Upper lobe of left lung (tissue), 6 donors: ENCODE results near the gene MARVELD3. TPM values are rescaled to one million over a fixed set of nuclear protein-coding genes. Genes with fewer than 3 reads are reported as not detected.

ENCODE experiments used
- ATAC-seq, 2 donors: fragments of 200-7000 bp; cut with Tn5 transposase; one replicate each; pipeline ENCODE4 v1.9.1; 2022; ENCODE audit warnings: mild to moderate bottlenecking in 2 of 2, moderate library complexity in 2 of 2; ENCODE audit not compliant: low FRiP score in 2 of 2
- DNase-seq, 2 donors: peaks; one replicate each; pipeline ENCODE4 v3.0.0-alpha.2; 2019 to 2020
- H3K27ac ChIP-seq, 4 donors: fragments of 200-600 bp; sonication (generic); one replicate each; pipeline ENCODE4 v1.5.1; 2016 to 2019
- H3K27me3 ChIP-seq, 4 donors: fragments of 200-600 bp; sonication (generic); one replicate each; pipeline ENCODE4 v1.5.1; 2017 to 2019
- H3K36me3 ChIP-seq, 4 donors: fragments of 200-600 bp; sonication (generic); one replicate each; pipeline ENCODE4 v1.5.1; 2016 to 2019
- H3K4me1 ChIP-seq, 4 donors: fragments of 200-600 bp; sonication (generic); one replicate each; pipeline ENCODE4 v1.5.1; 2018 to 2019
- H3K4me3 ChIP-seq, 4 donors: fragments of 200-600 bp; sonication (generic); one replicate each; pipeline ENCODE4 v1.5.1; 2017 to 2019; ENCODE audit warnings: mild to moderate bottlenecking in 2 of 4, moderate library complexity in 1 of 4
- H3K9me3 ChIP-seq, 4 donors: fragments of 200-600 bp; sonication (generic); one replicate each; pipeline ENCODE4 v1.5.1; 2018 to 2019
- EP300 ChIP-seq, 4 donors: sonication (generic); formaldehyde crosslinking; IDR thresholded peaks; one replicate each; pipeline ENCODE4 v1.5.1; 2017; ENCODE audit warnings: antibody characterized with exemption in 4 of 4, control low read depth in 2 of 4
- POLR2A ChIP-seq, 4 donors: fragments of 450-650 bp; IDR thresholded peaks; one replicate each; pipeline ENCODE4 v1.5.1; 2016 to 2017; ENCODE audit warnings: antibody characterized with exemption in 4 of 4, mild to moderate bottlenecking in 2 of 4
- POLR2AphosphoS5 ChIP-seq, 2 donors: sonication (generic); formaldehyde crosslinking; IDR thresholded peaks; one replicate each; pipeline ENCODE4 v1.5.1; 2017; ENCODE audit warnings: antibody characterized with exemption in 2 of 2
- WGBS, 2 donors: methylation state at CpG; one replicate each; pipeline ENCODE4 v1.1.5; 2017 to 2018; 5-methylcytosine and 5-hydroxymethylcytosine counted together
- total RNA-seq, 6 donors: library from RNA; depleted of rRNA in 4 of 6; stranded (reverse); fragments of >200 nt in 4 of 6; gene quantifications; one replicate each; pipeline versions ENCODE4 v1.1.0 to v1.2.1, GENCODE V29; 2016 to 2021
- TF ChIP-seq, protein P1 (sequence below), 6 experiments: fragments of 450-650 bp in 4 of 6; fragments of 200-600 bp in 2 of 6; sonication (generic) in 2 of 6; IDR thresholded peaks; one replicate each; pipeline ENCODE4 v1.5.1; 2016 to 2019; ENCODE audit warnings: antibody characterized with exemption in 6 of 6
- donor health status: DM: no; HTN: no; CAD: no; lungs with moderate emphysema.
- donor health status: DM: no; HTN: yes; CAD: no; lungs with severe emphysema.

Gene MARVELD3
- total RNA-seq, 6 donors from 2014 or later, result 5.5 to 24.1 (median 13.6) TPM

DNA sequence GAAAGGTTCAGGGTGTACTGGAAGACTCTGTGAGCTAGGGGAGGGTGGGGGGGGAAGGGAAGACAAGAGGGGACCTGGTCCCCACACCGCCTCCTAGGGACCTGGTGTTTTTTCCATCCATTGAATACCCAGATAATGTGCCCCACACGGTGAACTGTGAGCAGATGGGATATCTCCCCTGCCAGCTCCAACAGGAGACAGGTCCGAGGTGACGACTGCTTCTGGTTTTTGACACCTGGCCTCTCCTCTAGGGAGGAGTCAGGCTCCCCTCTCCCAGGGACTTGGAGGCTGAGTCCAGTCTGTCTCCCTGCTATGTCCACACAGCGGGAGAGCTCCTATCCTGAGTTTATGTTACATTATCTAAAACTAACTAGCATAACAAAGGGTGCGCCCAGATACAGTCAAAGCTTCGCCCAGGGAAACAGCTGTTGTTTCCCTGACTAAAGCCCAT lies 1.8 kb downstream of the MARVELD3 start:
- H3K36me3 ChIP-seq, result no peaks in the 10 kb centered on the region
- peaks cover 0 to 17% (median 11%) of the 10 kb centered on the region in 4 donors for H3K27me3 ChIP-seq
- H3K27ac ChIP-seq, result no peak overlapping the region
- no peak overlapping the region for H3K4me3 ChIP-seq
- TF ChIP-seq POLR2A (IDR thresholded peaks at IDR 0.05), result no peak
- TF ChIP-seq EP300 (IDR thresholded peaks at IDR 0.05), result no peak
- TF ChIP-seq POLR2AphosphoS5 (IDR thresholded peaks at IDR 0.05), result no peak
- TF ChIP-seq, protein P1, sequence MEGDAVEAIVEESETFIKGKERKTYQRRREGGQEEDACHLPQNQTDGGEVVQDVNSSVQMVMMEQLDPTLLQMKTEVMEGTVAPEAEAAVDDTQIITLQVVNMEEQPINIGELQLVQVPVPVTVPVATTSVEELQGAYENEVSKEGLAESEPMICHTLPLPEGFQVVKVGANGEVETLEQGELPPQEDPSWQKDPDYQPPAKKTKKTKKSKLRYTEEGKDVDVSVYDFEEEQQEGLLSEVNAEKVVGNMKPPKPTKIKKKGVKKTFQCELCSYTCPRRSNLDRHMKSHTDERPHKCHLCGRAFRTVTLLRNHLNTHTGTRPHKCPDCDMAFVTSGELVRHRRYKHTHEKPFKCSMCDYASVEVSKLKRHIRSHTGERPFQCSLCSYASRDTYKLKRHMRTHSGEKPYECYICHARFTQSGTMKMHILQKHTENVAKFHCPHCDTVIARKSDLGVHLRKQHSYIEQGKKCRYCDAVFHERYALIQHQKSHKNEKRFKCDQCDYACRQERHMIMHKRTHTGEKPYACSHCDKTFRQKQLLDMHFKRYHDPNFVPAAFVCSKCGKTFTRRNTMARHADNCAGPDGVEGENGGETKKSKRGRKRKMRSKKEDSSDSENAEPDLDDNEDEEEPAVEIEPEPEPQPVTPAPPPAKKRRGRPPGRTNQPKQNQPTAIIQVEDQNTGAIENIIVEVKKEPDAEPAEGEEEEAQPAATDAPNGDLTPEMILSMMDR (IDR thresholded peaks at IDR 0.05), result no peak
- no peak for DNase-seq
- 65 to 67% methylated on average over 6 to 7 of the region's 7 CpGs for WGBS, 2 donors
- H3K9me3 ChIP-seq, result no peaks in the 10 kb centered on the region
- H3K4me1 ChIP-seq, result peaks cover 12 to 25% (median 18%) of the 10 kb centered on the region in 4 donors
- ATAC-seq, result no peak

DNA sequence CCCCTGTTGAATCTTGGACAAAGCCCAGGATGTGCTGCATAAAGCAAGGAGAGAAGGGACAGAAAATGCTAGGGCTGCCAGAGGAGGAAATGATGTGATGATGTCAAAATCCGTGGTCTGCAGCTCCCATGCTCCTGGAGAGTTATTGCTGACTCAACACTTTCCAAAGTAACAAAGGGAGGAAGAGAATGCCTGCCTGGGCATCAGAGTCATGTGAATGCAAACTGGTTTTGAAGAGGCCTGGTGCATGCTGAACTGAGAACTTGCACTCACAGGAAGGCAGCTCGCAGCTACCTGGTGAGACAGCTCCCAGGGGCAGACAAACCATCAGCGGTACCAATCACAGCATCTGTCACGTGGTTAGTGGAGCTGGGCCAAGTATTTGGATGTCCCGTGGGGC lies 2.8 kb downstream of the MARVELD3 start:
- DNase-seq, result peak in 1 of 2 donors; percentile 28
- TF ChIP-seq, protein P1 (IDR thresholded peaks at IDR 0.05), result no peak
- TF ChIP-seq POLR2A (IDR thresholded peaks at IDR 0.05), result no peak
- TF ChIP-seq POLR2AphosphoS5 (IDR thresholded peaks at IDR 0.05), result no peak
- TF ChIP-seq EP300 (IDR thresholded peaks at IDR 0.05), result no peak
- no peak overlapping the region for H3K27ac ChIP-seq
- H3K4me3 ChIP-seq, result no peak overlapping the region
- WGBS, 2 donors, result 25 to 33% methylated on average over 5 of the region's 5 CpGs
- peaks cover 12 to 25% (median 18%) of the 10 kb centered on the region in 4 donors for H3K4me1 ChIP-seq
- ATAC-seq, result peak in 1 of 2 donors; percentile 5
- H3K36me3 ChIP-seq, result no peaks in the 10 kb centered on the region
- H3K27me3 ChIP-seq, result peaks cover 0 to 17% (median 11%) of the 10 kb centered on the region in 4 donors
- H3K9me3 ChIP-seq, result no peaks in the 10 kb centered on the region

DNA sequence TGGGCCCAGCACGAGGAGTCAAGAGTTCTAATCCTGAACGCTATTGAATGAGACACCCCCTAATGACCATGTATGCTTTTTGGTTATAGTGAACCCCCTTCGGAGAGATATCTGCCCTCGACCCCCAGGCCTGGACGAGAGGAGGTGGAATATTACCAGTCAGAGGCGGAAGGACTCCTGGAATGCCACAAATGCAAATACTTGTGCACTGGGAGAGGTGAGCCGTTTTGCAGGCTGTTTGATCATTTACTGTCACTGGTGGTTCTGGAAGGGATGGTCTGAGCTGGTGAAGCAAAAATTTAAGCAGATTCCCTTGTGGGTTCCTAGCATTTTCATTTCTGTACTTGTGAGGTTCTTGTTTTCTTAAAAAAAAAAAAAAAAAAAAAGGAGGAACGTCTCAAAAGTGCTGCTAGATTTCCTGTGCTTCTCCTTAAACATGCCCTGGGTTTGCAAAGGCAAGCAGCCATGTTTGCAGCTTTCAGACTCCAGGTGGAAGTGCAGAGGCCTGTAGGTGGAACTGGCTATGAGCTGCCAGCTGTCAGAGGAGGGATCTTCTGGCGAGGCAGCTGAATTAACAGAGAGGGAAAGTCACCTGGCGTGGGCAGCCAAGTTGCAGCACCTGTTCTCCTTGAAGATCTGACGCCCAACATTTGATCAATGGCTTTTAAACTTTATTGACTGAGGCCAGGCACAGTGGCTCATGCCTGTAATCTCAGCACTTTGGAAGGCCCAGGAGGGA lies 3.5 kb downstream of the MARVELD3 start:
- Histone ChIP-seq H3K27ac (no peak overlapping the region), H3K27me3 (peaks cover 0 to 17% (median 11%) of the 10 kb centered on the region in 4 donors), H3K9me3 (no peaks in the 10 kb centered on the region), H3K4me3 (no peak overlapping the region), H3K4me1 (peaks cover 12 to 25% (median 18%) of the 10 kb centered on the region in 4 donors), H3K36me3 (no peaks in the 10 kb centered on the region)
- ATAC-seq, result no peak
- 64 to 69% methylated on average over 11 of the region's 11 CpGs for WGBS, 2 donors
- TF ChIP-seq, protein P1 (IDR thresholded peaks at IDR 0.05), result no peak
- TF ChIP-seq EP300 (IDR thresholded peaks at IDR 0.05), result no peak
- TF ChIP-seq POLR2A (IDR thresholded peaks at IDR 0.05), result no peak
- TF ChIP-seq POLR2AphosphoS5 (IDR thresholded peaks at IDR 0.05), result no peak
- DNase-seq, result no peak

DNA sequence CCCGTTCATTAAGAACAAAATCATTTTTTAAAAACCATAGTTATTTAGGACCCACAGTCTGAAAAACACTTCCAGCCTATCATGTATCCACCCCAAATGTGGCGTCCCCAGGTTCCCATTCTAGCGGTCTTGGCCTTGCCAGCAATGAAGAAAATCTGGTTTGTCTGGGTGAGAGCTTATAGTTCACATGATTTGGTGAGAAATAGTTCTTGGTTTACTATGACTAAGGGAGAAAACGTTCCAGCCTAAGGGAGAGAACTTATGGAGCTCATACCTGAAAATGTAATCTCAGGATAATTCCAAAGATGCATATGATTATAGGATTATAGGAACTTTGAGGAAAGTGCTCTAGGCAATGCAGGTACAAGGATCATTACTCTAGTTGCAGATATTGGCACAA lies 4.8 kb downstream of the MARVELD3 start:
- TF ChIP-seq, protein P1 (IDR thresholded peaks at IDR 0.05), result no peak
- no peak for TF ChIP-seq POLR2AphosphoS5 (IDR thresholded peaks at IDR 0.05)
- no peak for TF ChIP-seq EP300 (IDR thresholded peaks at IDR 0.05)
- TF ChIP-seq POLR2A (IDR thresholded peaks at IDR 0.05), result no peak
- DNase-seq (no peak), ATAC-seq (no peak)
- Histone ChIP-seq H3K4me1 (peaks cover 11 to 23% (median 17%) of the 10 kb centered on the region in 4 donors), H3K36me3 (no peaks in the 10 kb centered on the region), H3K27me3 (peaks cover 0 to 14% (median 8%) of the 10 kb centered on the region in 4 donors), H3K9me3 (no peaks in the 10 kb centered on the region), H3K4me3 (no peak overlapping the region), H3K27ac (no peak overlapping the region)
- 87 to 89% methylated on average over 4 of the region's 4 CpGs for WGBS, 2 donors
